Activated effector memory CD4-positive, alpha-beta T cell treated with anti-CD3 and anti-CD28 coated beads, Interleukin-2, amount 50 U/mL, for 16 hours (primary cell): Measurements from ENCODE around the gene PDP2.
A peak's percentile ranks its signal among the peaks of the same experiment; 100 is the strongest.
"Not testable (repeated sequence)": the region's sequence is repeated elsewhere in the genome, so short reads cannot be mapped to it uniquely, and the experiment has no call there.

Experiments
- DNase-seq: peaks from one replicate; pipeline ENCODE4 v3.0.0-alpha.2; 2020

Gene PDP2

GRCh38 chr16:66888647-66889615 is 8.6 kb downstream of the PDP2 start:
- DNase-seq = no peak

DNA sequence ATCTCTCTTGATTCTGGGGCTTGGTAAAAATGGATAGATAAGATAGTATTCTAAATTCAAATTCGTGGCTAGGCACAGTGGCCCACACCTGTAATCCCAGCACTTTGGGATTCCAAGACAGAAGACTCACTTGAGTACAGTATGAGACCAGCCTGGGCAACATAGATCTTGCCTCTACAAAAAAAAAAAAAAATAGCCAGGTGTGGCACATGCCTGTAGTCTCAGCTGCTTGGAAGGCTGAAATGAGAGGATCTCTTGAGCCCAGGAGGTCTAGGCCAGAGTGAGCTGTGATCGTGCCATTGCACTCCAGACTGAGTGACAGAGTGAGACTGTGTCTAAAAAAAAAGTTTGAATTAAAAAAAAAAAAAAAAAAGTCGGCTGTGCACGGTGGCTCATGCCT is 9.3 kb downstream of the PDP2 start:
- DNase-seq = no peak

GRCh38 chr16:66890799-66891198 is 10.5 kb downstream of the PDP2 start:
- no peak for DNase-seq

DNA sequence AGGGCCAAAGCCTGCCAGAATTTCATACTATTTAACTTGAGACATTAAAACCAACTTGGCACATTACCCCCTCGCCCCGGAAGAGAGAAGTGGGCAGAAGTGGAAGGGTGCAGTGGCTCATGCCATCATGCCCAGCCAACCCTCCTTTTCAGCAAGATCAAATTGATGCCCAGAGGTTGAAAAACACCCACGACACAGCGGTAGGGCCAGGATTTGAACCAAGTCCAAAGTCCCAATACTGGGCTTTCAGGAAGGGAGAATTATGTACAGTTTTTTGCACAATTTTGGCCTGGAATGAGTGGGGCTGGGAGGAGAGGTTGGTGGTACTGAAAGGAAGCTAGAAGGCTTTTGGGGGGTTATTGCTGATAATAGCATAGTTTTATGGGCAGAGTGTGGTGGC is 11.0 kb downstream of the PDP2 start:
- no peak for DNase-seq

GRCh38 chr16:66891797-66892196 is 11.5 kb downstream of the PDP2 start:
- no peak for DNase-seq

- no peak for DNase-seq
Measured at GRCh38 chr16:66894055-66894454, 13.7 kb downstream of the PDP2 start.

- peak; percentile 82 for DNase-seq
Measured at GRCh38 chr16:66894948-66895688, 14.8 kb downstream of the PDP2 start.

GRCh38 chr16:66895689-66895979 is 15.3 kb downstream of the PDP2 start:
- DNase-seq = no peak

GRCh38 chr16:66895999-66896398 is 15.7 kb downstream of the PDP2 start:
- DNase-seq = no peak

DNA sequence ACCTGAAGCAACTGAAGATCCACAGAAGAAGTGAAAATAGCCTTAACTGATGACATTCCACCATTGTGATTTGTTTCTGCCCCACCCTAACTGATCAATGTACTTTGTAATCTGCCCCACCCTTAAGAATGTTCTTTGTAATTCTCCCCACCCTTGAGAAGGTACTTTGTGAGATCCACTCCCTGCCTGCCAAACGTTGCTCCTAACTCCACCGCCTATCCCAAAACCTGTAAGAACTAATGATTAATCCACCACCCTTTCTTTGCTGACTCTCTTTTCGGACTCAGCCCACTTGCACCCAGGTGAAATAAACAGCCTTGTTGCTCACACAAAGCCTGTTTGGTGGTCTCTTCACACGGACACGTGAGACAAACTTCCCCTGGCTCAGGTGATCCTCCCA is 16.4 kb downstream of the PDP2 start:
- DNase-seq = not testable (repeated sequence)

DNA sequence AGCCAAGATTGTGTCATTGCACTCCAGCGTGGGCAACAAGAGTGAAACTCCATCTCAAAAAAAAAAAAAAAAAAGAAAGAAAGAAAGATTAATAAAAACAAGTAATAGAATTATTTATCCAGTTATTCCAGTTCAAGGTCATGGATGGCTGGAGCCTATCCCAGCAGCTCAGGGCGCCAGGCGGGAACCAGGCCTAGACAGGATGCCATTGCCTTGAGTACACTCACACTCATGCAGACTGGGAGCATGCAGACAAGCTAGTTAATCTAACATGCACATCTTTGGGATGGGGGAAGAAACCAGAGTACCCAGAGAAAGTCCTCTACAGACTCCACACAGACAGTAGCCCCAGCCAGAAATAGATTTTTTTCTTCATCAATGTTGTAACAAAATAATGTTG is 17.9 kb downstream of the PDP2 start:
- no peak for DNase-seq

DNA sequence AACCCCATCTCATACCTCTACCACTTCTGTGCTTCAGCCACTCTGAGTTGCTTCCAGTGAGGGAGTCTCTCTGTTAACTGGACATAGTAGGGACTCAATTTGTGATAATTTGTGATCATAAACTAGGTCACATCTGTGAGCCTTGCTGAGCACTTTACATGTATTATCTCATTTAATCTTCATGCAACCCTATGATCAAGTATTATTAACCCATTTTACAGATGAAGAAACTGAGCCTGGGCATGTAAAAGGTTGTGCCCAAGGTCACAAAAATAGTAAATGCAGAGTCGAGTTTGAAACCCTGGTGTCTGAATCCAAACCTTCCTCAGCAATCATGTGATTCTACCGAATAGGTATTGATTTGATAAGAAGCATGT is 18.6 kb downstream of the PDP2 start:
- no peak for DNase-seq

DNA sequence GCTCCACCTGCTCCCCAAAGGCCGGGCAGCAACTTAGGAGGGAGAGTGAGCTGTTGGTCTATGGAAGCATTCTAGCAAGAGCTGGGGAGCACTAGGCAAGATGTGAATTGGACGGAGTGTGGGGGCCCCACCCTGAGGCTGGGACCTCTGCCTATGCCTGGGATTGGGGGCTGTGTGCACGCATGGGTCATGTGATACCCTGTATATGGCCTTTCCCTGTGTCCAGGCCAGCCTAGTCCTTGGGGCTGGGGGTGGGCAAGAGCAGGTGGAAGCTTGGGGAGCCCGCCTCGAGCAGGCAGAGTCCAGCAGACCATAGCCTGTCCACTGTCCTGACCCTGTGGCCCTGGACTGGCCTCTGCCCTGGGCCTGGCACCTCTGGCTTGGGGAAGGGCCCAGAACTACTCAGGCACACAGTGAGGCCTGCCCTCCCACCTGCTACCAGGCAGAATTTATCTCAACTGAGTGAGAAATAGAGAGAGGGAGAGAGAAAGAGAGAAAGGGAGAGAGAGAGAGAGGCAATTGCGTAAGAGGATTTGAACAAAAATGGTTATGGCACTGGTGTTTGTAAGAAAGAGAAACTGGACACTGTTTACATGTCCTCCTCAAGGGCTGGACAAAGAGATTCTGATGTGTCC is 19.1 kb downstream of the PDP2 start:
- DNase-seq = no peak

- DNase-seq = no peak
Measured at GRCh38 chr16:66899945-66900710, 19.8 kb downstream of the PDP2 start.

DNA sequence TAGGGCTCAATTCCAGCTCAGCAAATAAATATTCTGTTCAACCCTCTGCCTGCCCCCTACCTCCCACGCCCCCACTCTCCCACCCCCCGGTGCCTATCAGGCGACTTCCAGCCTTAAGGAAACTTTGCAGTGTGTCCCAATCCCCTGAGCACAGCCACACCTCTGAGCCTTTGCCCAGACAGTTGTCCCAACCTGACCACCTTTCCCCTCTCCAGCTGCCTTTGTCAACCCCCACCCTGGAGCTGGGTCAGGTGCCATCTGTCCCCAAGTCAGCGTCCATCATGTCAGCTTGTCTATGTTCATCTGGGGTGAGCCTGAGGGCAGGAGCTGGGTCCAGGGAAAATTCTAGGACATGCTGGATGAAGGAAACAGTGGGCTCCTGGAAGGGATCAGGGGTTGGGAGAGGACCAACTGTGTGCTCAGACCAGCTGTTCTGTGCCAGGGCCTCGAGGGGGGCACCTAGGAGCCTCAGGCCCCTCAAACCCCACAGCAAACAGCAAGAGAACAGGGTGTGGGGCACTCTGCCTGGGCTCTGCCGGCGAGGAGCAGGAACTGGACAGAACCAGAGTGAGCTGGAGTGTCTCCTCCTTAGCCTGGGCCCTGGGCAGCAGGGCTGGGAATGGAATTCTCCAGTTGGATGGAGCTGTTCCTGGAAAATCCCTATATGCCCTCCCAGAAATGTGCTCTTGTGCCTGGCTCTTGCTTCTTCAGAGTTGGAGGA is 20.6 kb downstream of the PDP2 start:
- no peak for DNase-seq

DNA sequence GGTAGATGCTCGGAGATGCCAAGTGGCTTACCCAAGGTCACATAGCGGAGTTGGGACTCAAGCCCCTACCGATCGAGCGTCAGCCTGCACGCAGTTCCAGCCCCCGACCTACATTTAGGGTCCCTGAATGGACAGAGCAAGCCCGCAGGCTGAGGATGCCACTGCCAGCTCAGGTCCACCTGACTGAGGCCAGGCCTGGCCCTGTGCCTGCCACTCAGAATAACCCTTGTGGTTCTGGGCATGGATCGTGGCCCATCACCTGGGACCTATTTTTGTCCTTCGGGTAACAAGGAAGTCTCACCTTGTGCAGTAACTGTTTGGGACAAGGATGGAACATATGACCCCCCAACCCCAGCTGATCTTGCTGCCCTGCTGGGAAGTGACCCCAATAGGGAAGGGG is 21.3 kb downstream of the PDP2 start:
- DNase-seq = no peak

GRCh38 chr16:66902648-66903543 is 22.6 kb downstream of the PDP2 start:
- DNase-seq = no peak

- DNase-seq = no peak
Measured at GRCh38 chr16:66903544-66904427, 23.5 kb downstream of the PDP2 start.

GRCh38 chr16:66904428-66904845 is 24.1 kb downstream of the PDP2 start:
- no peak for DNase-seq
